ENCODE results near the gene CIB2. TPM values are rescaled to one million over a fixed set of nuclear protein-coding genes. Genes with fewer than 3 reads are reported as not detected.
A peak's percentile ranks its signal among the peaks of the same experiment; 100 is the strongest.

Gene CIB2
- total RNA-seq, 2 donors from 2014 or later, result 6.8 to 14.6 TPM

GRCh38 chr15:78107471-78107870, 23.8 kb downstream of the CIB2 start:
- H3K27ac ChIP-seq, result no peak overlapping the region
- no peak overlapping the region for H3K4me3 ChIP-seq
- H3K9ac ChIP-seq (ENCODE audit: low read depth in 2 of 2, low read length in 2 of 2), result no peak overlapping the region
- H3K9me3 ChIP-seq, result no peaks in the 10 kb centered on the region
- H3K36me3 ChIP-seq, result no peaks in the 10 kb centered on the region
- DNase-seq, result no peak
- peaks cover 6% of the 10 kb centered on the region for H3K4me1 ChIP-seq
- H3K27me3 ChIP-seq, result no peaks in the 10 kb centered on the region
- TF ChIP-seq CTCF (IDR thresholded peaks at IDR 0.05), result no peak
- intact Hi-C loops (cut with DNase I), result loop anchor here (2.0 to 10.0 kb wide), 2 partner anchors 63 to 141 kb away; no protein-coding TSS in a partner anchor

GRCh38 chr15:78105476-78106241, 25.6 kb downstream of the CIB2 start:
- H3K27ac ChIP-seq, result no peak overlapping the region
- DNase-seq, result no peak
- H3K9ac ChIP-seq (ENCODE audit: low read depth in 2 of 2, low read length in 2 of 2), result no peak overlapping the region
- H3K27me3 ChIP-seq, result no peaks in the 10 kb centered on the region
- H3K4me3 ChIP-seq, result no peak overlapping the region
- peaks cover 6% of the 10 kb centered on the region for H3K4me1 ChIP-seq
- intact Hi-C loops (cut with DNase I), result loop anchor here (2.0 to 10.0 kb wide), 2 partner anchors 61 to 139 kb away; no protein-coding TSS in a partner anchor
- no peaks in the 10 kb centered on the region for H3K9me3 ChIP-seq
- TF ChIP-seq CTCF (IDR thresholded peaks at IDR 0.05), result no peak
- no peaks in the 10 kb centered on the region for H3K36me3 ChIP-seq

GRCh38 chr15:78104566-78105475, 26.4 kb downstream of the CIB2 start:
- TF ChIP-seq CTCF (IDR thresholded peaks at IDR 0.05), result no peak
- Histone ChIP-seq H3K9me3 (no peaks in the 10 kb centered on the region), H3K4me3 (no peak overlapping the region), H3K36me3 (no peaks in the 10 kb centered on the region), H3K9ac (ENCODE audit: low read depth in 2 of 2, low read length in 2 of 2) (no peak overlapping the region), H3K27ac (no peak overlapping the region), H3K27me3 (no peaks in the 10 kb centered on the region), H3K4me1 (peaks cover 6% of the 10 kb centered on the region)
- no peak for DNase-seq
- intact Hi-C loops (cut with DNase I), result loop anchor here (10.0 kb wide), 1 partner anchor 60 kb away; no protein-coding TSS in a partner anchor

- Histone ChIP-seq H3K27me3 (no peaks in the 10 kb centered on the region), H3K27ac (no peak overlapping the region), H3K36me3 (no peaks in the 10 kb centered on the region), H3K9me3 (no peaks in the 10 kb centered on the region), H3K9ac (ENCODE audit: low read depth in 2 of 2, low read length in 2 of 2) (no peak overlapping the region), H3K4me1 (peaks cover 6% of the 10 kb centered on the region), H3K4me3 (no peak overlapping the region)
- no peak for TF ChIP-seq CTCF (IDR thresholded peaks at IDR 0.05)
- DNase-seq, result no peak
- intact Hi-C loops (cut with DNase I), result loop anchor here (10.0 kb wide), 1 partner anchor 59 kb away; no protein-coding TSS in a partner anchor
Observed at GRCh38 chr15:78104119-78104479, 27.1 kb downstream of the CIB2 start.

GRCh38 chr15:78103406-78104118, 27.7 kb downstream of the CIB2 start:
- H3K27me3 ChIP-seq, result no peaks in the 10 kb centered on the region
- no peak for TF ChIP-seq CTCF (IDR thresholded peaks at IDR 0.05)
- no peak overlapping the region for H3K27ac ChIP-seq
- H3K9me3 ChIP-seq, result no peaks in the 10 kb centered on the region
- no peak for DNase-seq
- no peak overlapping the region for H3K4me3 ChIP-seq
- peaks cover 6% of the 10 kb centered on the region for H3K4me1 ChIP-seq
- intact Hi-C loops (cut with DNase I), result loop anchor here (10.0 kb wide), 1 partner anchor 59 kb away; no protein-coding TSS in a partner anchor
- H3K9ac ChIP-seq (ENCODE audit: low read depth in 2 of 2, low read length in 2 of 2), result peak overlapping the region; percentile 18 to 29
- H3K36me3 ChIP-seq, result no peaks in the 10 kb centered on the region

Data from colonic mucosa (tissue), 4 donors.